Measurements from ENCODE around the gene SHMT2. TPM values are rescaled to one million over a fixed set of nuclear protein-coding genes. Genes with fewer than 3 reads are reported as not detected.

SHMT2 gene
- total RNA-seq, 1 experiment from 2014 or later: 280 TPM

GRCh38 chr12:57194253-57194652, 35.3 kb upstream of the SHMT2 start:
- no peaks in the 10 kb centered on the region for H3K9me2 ChIP-seq (ENCODE audit: insufficient read depth)
- DNase-seq (ENCODE audit: low read depth, low spot score) (no peak), ATAC-seq (no peak)
- H3K4me3 ChIP-seq (replicated peaks in 1 of 2; ENCODE audit: low read depth in 1 of 2, low read length in 2 of 2): no peak overlapping the region
- ChIA-PET POLR2A (no interaction called here), RAD21 (ENCODE audit: low non-redundant PET in 1 of 2, low total read pairs in 2 of 2, uncharacterized antibody in 2 of 2, unreplicated experiment in 2 of 2) (interaction anchor here in 1 of 2 experiments (0.7 kb wide), 1 partner anchor 35 kb away, joined by 3 read pairs; no protein-coding TSS in a partner anchor), CTCF (no interaction called here)
- no peak overlapping the region for H3K4me2 ChIP-seq (ENCODE audit: low read length)
- intact Hi-C loops (cut with micrococcal nuclease): no loop called here
- H2AFZ ChIP-seq (ENCODE audit: low read depth, low read length, poor library complexity, severe bottlenecking): no peak overlapping the region
- H3K27me3 ChIP-seq (ENCODE audit: insufficient read depth, low read length): no peaks in the 10 kb centered on the region
- no peaks in the 10 kb centered on the region for H3K79me2 ChIP-seq (ENCODE audit: insufficient read depth, low read length)
- no peaks in the 10 kb centered on the region for H3K9me3 ChIP-seq (ENCODE audit: control insufficient read depth in 1 of 2, insufficient read depth in 1 of 2, low read depth in 1 of 2, low read length in 2 of 2)
- no peak overlapping the region for H3K9ac ChIP-seq (ENCODE audit: low read length)
- H3K4me1 ChIP-seq (ENCODE audit: control insufficient read depth in 1 of 2, insufficient read depth in 2 of 2, low read length in 2 of 2): no peaks in the 10 kb centered on the region
- no peaks in the 10 kb centered on the region for H4K20me1 ChIP-seq (ENCODE audit: insufficient read depth)
- TF ChIP-seq FOSL1 (IDR thresholded peaks at IDR 0.05; ENCODE audit: low read depth): no peak
- TF ChIP-seq EGR1 (IDR thresholded peaks at IDR 0.05; ENCODE audit: low read depth): no peak
- no peak for TF ChIP-seq ELF1 (IDR thresholded peaks at IDR 0.05; ENCODE audit: borderline replicate concordance, low read depth)
- no peak for TF ChIP-seq ZFX (IDR thresholded peaks at IDR 0.05)
- no peak for TF ChIP-seq EZH2 (IDR thresholded peaks at IDR 0.05)
- TF ChIP-seq, protein P1, sequence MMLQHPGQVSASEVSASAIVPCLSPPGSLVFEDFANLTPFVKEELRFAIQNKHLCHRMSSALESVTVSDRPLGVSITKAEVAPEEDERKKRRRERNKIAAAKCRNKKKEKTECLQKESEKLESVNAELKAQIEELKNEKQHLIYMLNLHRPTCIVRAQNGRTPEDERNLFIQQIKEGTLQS (IDR thresholded peaks at IDR 0.05): no peak
- TF ChIP-seq JUND (IDR thresholded peaks at IDR 0.05): no peak
- TF ChIP-seq CEBPB (IDR thresholded peaks at IDR 0.05; ENCODE audit: low read depth): no peak
- no peak for TF ChIP-seq TCF7L2 (IDR thresholded peaks at IDR 0.05; ENCODE audit: borderline replicate concordance, extremely low read depth, insufficient read depth, insufficient read length)
- TF ChIP-seq ZBTB33 (IDR thresholded peaks at IDR 0.05; ENCODE audit: extremely low read depth, insufficient replicate concordance, low read length): no peak
- H3K27ac ChIP-seq (ENCODE audit: low read depth, low read length): no peak overlapping the region
- peaks cover 0 to 3% of the 10 kb centered on the region in 2 experiments; a peak in 2 of 4 replicates for H3K36me3 ChIP-seq (ENCODE audit: control insufficient read depth in 1 of 2, insufficient read depth in 2 of 2, low read length in 2 of 2)
- BruUV-seq (replicated peaks): no TSS peak
